ENCODE measurements around the gene RBL1.

RBL1 gene

DNA sequence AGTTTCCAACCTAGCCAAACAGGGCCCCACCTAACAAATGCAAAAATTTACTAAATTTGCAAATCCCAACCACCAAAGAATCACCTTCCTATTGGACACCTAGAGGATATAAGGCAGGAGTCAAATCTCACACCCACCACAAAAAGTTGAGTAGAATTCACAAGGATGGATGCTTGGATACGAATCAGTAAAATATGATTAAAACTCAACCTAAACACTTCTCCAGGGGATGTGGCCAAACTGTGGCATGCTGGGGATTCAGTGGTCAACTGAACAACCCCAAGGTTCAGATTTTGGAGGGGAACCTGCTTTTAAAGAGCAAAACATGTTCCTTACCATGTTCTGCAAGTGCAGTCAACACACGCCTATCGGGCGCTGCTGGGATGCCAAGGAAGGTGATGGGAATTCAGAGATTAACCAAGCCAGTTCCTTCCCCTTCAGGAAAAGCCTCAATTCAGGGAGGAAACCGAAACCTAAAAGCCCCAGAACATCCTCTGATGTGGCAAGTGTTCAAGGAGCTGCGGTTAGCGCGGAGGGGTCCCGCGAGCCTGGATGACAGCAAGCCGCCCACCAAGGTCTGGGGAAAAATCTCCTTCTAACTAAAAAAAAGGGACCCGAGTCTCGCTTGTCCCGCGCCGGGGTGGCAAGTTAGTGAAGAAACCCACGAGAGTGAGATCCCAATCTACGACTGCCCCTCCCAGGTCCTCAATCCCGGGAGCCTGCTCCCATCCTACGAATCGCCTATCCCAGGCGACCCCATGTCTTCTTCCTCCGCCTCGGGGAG, 145.2 kb downstream of the RBL1 start:
- no peaks in the 10 kb centered on the region for H3K27me3 ChIP-seq (replicated peaks)
- no peaks in the 10 kb centered on the region for H3K36me3 ChIP-seq (replicated peaks)
- no peak overlapping the region for H3K27ac ChIP-seq
- H3K4me3 ChIP-seq (ENCODE audit: low read depth, low read length): peak overlapping the region; percentile 96
- in situ Hi-C loops (cut with HindIII; ENCODE audit: low pct_ligation_motif_present, low sequenced_read_pairs): no loop called here
- DNase-seq: peak; percentile 2
- TF ChIP-seq, protein P1, sequence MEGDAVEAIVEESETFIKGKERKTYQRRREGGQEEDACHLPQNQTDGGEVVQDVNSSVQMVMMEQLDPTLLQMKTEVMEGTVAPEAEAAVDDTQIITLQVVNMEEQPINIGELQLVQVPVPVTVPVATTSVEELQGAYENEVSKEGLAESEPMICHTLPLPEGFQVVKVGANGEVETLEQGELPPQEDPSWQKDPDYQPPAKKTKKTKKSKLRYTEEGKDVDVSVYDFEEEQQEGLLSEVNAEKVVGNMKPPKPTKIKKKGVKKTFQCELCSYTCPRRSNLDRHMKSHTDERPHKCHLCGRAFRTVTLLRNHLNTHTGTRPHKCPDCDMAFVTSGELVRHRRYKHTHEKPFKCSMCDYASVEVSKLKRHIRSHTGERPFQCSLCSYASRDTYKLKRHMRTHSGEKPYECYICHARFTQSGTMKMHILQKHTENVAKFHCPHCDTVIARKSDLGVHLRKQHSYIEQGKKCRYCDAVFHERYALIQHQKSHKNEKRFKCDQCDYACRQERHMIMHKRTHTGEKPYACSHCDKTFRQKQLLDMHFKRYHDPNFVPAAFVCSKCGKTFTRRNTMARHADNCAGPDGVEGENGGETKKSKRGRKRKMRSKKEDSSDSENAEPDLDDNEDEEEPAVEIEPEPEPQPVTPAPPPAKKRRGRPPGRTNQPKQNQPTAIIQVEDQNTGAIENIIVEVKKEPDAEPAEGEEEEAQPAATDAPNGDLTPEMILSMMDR (IDR thresholded peaks at IDR 0.05; ENCODE audit: low read depth, low read length, missing control alignments): peak; percentile 13

Measured in brain microvascular endothelial cell (primary cell).